HG03342 (cell line): ENCODE data around the gene ICA1L.
"Not testable (repeated sequence)": the region's sequence is repeated elsewhere in the genome, so short reads cannot be mapped to it uniquely, and the experiment has no call there.

Experiments
- ATAC-seq: cut with Tn5 transposase; IDR thresholded peaks from one replicate; pipeline ENCODE4 v1.9.1; 2021; ENCODE audit warnings: mild to moderate bottlenecking, moderate library complexity; ENCODE audit not compliant: unreplicated experiment

The ICA1L gene

DNA sequence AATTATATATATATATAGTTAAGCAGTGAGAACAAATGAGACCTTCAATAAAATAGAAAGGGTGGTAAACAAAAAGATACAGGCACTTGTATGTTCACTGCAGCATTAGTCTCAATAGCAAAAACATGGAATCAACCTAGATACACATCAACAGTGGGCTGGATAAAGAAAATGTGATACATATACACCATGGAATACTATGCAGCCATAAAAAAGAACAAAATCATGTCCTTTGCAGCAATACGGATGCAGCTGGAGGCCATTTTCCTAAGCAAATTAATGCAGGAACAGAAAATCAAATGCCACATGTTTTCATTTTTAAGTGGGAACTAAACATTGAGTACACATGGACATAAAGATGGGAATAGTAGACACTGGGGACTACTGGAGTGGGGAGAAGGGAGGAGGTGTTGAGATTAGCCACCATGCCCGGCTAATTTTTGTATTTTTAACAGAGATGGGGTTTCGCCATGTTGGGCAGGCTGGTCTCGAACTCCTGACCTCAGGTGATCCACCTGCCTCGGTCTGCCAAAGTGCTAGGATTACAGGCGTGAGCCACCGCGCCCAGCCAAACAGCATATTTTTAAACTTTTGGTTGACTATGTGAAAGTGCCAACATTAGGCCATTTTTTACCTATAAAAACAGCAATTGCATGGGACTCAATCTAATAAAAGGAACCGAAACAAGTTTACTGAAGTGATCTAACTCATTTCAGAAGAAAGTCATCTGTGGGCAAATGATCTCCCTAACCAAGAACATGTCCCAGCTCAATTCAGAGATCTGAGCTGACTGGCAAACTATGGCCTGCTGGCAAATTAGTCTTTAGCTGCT is 23.7 kb downstream of the ICA1L start:
- peak; percentile 85 for ATAC-seq

DNA sequence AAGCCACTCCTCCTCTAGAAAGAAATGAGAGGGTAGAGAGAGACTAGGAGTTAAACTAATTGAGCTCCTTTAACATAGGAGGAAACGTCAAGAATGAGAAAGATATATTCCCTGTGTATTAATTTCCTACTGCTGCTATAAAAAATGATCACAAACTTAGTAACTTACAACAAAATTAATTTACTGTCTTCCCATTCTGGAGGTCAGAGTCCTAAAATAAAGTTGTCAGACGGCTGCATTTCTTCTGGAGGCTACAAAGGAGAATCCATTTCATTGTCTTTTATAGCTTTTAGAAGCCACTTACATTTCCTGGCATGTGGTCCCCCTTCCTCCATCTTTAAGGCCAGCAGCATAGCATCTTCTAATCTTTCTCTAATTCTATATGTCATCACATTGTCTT is 26.9 kb downstream of the ICA1L start:
- no peak for ATAC-seq

DNA sequence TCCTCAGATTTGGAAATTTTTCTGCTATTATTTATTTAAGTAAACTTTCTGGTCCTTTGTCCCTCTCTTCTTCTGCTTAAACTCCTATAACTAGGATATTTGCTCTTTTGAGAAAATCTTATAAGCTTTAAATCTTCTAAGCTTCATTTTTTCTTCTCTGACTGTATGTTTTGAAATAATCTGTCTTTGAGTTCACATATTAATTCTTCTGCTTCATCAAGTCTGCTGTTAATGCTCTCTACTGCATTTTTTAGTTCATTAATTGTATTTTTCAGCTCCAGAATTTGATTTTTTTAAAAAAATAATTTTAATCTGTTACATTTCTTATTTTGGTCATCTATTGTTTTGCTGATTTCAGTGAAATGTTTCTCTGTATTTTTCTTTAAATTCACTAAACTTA is 28.9 kb downstream of the ICA1L start:
- ATAC-seq = no peak

DNA sequence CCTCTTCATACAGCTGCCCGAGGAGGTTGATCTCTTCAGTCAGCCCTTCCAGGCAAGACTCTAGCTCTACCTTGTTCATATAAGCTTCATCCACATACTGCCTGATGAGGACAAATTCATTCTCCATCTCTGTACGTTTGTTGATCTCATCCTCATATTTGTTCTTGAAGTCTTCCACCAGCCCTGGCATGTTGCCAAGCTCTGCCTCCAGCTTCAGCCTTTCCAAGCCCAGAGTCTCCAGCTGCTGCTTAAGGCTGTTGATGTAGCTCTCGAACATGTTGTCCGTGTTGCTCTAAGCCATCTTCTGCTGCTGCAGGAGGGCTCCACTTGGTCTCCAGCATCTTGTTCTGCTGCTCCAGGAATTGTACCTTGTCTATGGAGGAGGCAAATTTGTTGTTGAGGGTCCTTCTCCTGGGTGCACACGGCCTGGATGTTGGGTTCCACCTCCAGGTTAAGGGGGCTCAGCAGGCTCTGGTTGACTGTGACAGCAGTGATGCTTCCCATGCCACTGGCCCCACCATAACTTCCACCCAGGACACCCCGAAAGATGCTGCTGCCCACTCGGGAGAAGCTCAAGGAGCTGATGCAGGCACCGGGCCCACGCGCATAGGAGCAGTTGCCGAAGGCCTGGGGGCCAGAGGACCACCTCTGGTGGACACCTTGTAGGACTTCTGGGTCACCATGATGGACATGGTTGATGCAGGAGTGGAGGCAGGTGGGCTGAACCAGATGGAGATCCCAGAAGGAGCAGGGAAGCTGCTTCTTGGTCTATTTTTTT is 30.3 kb downstream of the ICA1L start:
- no peak for ATAC-seq

DNA sequence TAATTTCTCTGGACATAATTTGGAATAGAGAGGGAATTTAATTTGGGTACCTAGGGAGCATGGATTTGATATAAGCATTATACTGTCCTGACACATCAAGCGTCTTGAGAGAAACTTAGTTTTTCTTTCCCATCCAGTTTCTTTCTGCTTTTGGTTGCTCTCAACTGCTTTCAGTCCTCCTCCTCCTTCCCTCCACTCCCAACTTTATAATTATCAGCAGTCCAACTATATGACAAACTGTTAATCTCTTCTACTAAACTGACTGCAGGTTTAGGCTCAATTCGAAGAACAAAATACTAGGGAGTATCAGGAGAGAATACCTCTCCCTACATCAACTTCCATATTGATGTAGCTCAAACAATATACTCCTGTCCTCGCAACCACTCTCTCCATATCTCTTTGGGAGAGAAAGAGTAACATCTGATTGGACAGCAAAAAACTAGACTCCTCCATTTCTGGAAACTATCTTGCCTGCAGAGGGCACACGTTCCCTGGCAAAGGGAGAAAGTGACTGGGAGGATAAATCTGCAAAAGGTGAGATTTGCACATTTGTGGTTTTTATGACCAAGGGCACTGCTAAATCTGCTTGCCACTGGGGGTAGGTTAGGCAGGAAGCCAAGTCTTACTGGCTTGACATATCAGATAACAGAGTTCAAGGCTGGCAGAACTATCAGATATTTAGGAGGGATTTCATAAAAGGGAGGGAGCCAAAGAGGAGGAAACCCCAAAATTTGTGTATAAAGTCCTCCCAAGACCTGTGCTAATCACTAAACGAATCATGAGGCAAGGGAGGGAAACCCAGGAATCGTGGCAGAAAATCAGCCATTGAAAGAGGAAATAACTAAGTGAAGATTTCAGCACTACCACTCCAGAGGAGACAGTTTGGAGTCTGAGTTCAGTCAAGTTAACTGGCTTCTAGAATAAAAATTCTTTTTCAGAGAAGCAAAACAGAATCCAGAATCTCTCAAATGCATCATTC is 40.0 kb downstream of the ICA1L start:
- no peak for ATAC-seq

DNA sequence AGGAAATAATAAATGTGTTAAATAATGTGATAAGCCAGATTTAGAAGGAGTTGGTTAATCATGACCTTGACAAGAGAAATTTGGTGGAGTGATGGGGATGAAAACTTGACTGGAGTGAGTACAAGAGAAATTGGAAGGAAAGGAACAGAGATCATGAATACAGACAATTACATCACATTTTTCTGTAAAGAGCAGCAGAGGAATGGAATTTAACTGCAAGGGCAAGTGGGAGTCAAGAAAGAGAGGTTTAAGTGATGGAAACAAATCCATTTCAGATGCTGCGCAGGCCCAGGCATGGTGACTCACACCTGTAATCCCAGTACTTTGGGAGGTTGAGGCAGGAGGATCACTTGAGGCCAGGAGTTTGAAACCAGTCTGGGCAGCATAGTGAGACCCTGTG is 46.7 kb downstream of the ICA1L start:
- ATAC-seq = no peak

DNA sequence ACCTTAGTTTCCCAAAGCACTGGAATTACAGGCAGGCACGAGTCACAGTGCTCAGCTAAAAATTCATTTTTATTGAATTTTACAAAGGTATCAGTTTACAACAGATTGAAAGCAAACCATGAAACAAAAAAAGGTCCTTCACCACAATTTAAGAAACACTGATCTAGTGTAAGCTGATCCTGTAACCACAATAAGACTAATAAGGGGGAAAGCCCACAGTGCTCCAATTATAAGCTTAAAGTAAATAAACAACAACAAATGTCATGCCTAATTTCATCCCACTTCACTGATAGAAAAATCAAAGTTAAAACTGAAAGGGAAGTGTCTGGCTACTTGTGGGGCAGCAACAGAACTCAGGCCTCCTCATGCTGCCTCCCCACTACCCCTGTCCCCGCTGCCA is 49.2 kb downstream of the ICA1L start:
- ATAC-seq = no peak

DNA sequence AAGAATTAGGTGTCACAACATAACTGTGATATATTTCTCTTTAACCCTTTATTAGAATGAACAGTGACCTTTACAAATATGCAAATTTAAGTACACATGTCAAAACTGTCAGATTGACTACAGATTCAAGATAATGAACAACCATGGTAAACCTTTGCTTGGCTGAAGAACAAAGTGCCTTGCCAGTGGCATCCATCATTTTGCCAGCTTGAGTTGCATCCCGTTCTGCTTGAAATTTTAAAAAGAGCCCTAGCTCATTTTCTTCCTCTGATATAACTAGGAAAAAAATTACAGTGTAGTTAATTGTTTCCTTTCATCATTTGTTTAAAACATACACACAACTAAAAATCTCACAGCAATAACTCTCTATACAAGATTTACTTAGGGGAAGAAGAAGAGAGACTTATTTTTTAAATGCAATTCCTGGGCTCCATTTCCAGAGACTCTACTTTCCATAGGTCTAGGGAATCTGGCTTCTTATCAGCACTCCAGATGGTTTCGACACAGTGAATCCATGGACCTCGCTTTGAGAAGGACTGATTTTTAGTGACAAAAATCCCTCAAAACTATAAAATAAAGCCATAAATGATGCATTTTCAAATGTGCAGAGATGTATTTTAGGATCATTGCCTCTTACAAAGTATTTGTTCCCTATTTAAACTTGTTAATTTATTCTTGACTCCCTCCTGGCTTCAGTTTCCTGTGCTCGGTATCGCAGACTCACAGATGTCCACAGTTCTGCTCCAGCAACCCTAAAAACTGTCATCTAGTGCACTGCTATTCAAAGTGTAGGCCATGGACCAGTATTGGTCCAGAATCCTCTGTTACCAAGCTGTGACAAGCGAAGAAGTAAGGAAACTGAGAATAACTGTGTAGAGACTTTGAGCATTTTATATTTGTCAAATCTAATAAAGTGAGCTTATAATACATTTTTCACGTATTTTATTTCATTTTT is 50.1 kb downstream of the ICA1L start:
- ATAC-seq = no peak

DNA sequence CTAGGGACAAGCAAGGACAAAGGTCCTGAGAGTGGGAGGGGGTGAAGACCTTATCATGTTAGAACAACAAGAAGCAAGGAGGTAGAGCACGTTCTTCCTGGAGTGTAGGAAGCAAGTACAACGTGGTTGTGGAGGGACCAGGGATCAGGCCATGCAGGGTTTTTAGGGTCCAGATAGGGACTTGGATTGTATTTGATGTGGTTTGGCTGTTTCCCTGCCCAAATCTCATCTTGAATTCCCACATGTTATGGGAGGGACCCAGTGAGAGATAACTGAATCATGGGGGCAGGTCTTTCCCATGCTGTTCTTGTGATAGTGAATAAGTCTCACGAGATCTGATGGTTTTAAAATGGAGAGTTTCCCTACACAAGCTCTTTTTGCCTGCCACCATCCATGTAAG is 53.2 kb downstream of the ICA1L start:
- ATAC-seq = no peak

DNA sequence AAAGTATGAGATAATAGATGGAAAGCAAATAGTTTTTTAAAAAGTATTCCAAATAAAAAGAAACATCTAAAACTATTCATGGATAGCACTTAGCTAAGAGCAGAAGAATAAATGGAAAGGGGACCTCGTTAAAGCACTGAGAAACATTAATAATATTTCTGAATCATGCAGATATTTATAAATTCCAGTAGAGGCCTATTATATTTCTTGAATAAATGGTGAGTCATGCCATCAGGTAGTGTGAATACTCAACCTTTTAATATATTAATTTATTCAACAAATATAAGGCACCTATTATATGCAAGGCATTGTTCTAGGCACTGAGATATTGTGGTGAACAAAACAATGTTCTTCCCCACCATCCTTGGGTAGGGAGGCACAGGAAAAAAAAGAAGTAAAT is 53.8 kb downstream of the ICA1L start:
- no peak for ATAC-seq

DNA sequence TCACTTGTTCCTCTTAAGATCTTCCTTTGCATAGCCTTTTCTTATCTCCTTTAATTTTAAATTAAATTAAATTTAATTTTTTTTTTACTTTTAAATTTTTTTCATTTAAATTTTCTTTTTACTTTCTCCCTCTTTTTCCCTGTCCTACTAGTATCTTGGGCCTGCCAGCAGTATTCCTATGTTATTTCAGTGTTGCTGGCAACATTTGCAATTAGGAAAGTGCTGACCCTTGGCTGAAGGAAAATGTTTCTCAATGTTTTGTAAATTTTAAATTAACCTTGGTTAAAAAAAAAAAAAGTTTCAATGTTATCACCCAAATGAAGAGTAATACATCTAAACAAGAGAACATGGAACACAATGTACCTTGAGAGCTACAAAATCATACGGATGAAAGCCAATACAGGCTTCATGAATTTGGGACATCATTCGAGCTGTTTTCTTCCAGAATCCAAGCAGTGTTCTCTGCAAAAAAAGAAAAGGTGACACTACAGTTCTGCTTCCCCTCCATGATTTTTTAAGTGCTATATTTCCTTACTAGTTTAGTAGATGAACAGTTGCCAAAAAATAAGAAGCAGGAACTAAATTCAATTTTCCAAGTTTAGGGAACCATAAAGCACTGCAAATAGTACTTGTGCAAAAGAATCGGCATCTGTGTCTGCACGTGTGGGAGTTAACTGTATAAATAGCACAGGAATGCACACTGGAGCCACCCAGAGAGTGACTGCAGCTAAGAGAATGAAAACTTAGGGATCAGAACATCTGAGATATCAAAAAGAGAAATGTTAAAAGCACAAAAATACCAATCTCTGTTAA is 55.8 kb downstream of the ICA1L start:
- no peak for ATAC-seq

DNA sequence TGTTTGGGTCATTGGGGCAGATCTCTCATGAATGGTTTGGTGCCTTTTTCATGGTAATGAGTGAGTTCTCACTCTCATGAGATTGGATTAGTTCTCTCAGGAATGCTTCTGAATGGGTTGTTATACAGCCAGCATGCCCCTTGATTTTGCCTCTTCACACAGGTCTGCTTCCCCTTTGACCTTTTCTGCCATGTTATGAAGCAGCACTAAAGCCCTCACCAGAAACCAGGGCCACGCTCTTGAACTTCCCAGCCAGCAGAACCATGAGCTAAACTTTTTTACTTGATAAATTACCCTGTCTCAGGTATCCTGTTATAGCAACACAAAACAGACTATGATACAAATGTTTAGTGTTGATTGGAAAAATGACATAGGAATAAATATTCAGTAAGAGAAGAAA is 57.3 kb downstream of the ICA1L start:
- ATAC-seq = no peak

DNA sequence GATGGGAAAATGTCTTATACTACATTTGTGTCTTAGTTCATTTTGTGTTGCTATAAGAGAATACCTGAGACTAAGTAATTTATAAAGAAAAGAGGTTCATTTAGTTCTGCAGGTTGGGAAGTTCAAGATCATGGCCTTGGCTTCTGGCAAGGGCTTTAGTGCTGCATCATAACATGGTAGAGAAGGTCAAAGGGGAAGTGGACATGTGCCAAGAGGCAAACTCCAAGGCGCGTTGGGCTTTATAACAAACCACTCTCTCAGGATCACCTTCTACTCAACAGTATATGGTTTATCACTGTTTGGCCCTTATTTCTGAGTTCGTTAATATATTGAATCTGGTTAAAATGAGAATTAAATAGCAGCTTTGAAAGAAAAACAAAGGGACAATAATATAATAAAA is 58.2 kb downstream of the ICA1L start:
- ATAC-seq = no peak

DNA sequence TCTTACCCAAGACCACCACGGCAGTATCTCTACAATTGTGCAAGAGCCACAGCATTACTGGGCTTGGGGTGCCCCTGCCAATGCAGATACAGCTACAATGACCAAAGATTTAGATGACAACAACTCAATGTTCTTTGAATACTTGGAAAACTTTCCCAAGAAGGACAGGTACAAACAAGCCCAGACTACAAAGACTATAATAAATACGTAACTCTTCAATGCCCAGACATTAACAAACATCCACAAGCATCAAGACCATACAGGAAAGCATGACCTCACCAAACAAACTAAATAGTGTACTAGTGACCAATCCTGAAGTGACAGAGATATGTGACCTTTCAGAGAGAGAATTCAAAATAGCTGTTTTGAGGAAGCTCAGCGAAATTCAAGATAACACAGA is 62.8 kb downstream of the ICA1L start:
- ATAC-seq = no peak

DNA sequence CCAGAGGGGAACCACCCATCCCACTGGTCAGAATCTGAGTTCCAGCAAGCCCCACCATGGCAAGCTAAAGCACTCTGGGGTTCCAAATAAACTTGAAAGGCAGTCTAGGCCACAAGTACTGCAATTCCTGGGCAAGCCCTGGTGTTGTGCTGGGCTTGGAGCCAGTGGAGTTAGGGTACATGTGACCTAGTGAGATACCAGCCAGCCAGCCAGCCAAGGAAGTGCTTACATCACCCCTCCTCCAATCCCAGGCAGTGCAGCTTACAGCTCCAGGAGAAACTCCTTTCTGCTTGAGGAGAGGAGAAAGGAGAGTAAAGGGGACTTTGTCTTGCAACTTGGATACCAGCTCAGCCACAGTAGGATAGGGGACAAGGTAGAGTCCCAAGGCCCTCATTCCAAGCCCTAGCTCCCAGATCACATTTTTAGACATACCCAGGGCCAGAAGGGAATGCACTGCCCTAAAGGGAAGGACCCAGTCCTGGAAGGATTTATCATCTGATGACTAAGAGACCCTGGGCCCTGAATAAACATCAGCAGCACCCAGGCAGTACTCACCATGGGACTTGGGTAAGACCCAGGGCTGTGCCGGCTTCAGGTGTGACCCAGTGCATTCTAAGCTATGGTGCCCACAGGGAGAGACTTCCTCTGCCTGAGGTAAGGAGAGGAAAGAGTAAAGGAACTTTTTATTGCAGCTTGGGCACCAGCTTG is 64.0 kb downstream of the ICA1L start:
- not testable (repeated sequence) for ATAC-seq

DNA sequence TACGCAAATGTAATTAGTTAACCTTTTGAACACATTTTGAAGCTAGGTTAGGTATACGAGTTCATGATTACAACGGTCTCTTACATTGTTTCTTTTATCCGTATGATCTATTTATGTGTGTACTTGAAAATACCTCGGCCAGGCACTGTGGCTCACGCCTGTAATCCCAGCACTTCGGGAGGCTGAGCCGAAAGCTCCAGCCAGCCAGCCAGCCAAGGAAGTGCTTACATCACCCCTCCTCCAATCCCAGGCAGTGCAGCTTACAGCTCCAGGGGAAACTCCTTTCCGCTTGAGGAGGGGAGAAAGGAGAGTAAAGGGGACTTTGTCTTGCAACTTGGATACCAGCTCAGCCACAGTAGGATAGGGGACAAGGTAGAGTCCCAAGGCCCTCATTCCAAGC is 65.7 kb downstream of the ICA1L start:
- not testable (repeated sequence) for ATAC-seq

DNA sequence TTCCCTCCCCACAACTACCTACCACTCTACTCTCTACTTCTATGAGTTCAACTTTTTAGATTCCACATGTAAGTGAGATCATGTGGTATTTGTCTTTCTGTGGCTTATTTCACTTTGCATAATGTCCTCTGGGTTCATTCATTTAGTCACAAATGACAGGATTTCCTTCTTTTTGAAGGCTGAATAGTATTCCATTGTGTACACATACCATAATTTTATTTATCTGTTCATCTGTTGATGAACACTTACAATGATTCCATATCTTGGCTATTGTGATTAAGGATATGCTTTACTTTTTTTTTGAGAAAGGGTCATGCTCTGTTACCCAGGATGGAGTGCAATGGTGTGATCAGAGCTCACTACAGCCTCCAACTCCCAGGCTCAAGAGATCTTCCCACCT is 73.6 kb downstream of the ICA1L start:
- ATAC-seq = no peak

DNA sequence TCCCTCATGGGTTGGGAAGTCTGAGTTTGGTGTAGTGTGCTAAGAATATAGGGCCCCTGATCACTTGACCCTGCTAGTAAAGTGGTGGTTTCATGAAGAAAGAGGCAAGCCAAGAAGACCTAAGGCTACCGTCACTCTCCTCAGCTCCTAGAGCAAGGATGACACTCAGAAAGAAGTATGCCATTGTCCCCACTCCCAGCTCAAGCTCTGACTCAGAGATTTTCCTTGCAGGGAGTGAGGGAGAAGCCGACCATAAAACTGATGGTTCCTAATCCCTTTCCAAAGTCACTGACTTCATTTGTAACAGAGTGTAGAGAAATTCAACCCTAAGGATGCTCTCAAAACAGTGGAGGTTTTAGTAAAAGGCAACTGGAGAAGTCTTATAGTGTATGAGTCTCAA is 80.9 kb downstream of the ICA1L start:
- ATAC-seq = no peak

DNA sequence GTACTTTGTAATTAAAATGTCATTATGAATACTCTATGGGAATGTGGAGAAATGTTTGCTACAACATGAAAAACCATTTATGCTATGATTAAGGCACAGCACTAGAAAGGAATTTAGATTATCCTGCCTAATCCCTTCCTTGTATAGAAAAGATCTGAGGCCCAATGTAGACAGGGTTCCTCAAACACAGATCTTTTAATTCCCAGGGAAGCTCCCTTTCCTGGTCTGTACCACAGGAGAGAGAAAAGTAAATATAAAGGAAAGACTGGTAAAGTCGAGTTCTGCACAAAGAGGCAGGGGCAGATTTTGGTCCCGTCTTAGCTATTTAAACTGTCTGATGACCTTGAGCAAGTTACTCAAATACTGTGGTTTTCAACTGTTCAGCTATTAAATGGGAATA is 84.7 kb downstream of the ICA1L start:
- ATAC-seq = no peak
